ENCODE measurements around the gene GFRA3.

GRCh38 chr5:138273834-138274188 lies 610 bp downstream of the GFRA3 start:
- TF ChIP-seq CTCF (IDR thresholded peaks at IDR 0.05) (no peak), POLR2A (IDR thresholded peaks at IDR 0.05) (no peak)

All from uterus (tissue), 2 donors.